NCI-H128 (cell line): ENCODE measurements around the gene TSPYL4.

Experiments
- DNase-seq: peaks from one replicate; lab custom pipeline; 2025; ENCODE audit not compliant: unreplicated experiment; lab: John Stamatoyannopoulos, UW

Gene TSPYL4

DNA sequence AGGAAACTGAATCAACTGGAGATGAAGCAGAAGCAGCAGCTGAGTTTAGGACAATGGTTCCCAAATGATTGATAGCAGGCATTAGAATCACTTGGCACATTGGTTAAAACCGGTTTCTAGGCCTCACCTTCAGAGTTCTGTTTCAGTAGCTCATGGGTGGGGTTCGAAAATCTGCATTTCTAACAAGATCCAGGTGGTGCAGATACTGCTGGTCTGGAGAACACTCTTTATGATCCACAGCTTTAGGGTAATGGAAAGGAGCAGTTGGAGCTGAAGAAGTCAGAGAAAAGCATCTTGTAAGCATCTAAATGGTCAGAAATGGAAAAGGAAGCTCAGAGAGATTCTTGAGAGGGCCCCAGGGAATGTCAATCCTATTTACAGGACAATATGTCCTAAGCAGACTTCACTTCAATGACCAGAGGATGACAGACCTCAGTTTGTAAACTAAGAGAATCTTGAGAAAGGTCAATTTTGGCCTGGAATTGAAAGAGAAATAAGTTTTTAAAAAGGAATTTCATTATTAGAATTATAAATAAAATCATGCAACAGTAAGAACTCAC lies 17.4 kb upstream of the TSPYL4 start:
- DNase-seq = no peak

DNA sequence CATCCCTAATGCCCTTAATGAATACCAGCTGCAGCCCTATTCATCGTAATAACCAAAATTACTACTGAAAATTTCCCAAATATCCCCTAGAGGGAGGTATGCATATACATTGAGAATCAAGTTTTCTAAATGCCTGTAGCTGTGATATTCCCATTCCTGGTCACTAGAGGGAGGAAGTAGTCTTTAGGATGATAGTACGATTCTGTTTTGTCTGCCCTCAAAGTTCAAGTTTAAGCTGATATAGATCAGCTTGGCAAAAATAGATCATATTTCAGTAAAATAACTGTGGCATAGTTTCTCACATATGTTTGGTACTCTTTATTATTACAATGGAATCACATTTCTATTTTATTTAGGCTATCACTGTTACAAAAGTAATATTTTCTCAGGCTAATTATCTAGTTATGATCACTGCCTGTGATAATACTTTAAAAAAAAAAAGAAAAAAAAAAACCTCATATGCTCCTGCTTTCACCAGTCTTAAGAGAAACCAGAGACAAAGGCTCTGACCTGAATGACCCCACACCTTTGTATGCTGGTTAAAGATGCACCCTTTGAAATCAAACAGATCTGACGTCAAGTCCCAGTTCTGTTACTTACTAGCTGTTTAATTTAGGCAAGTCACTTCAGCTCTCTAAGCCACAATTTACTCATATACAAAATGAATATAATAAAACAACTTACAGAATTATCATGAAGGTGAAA lies 14.9 kb upstream of the TSPYL4 start:
- DNase-seq = no peak

DNA sequence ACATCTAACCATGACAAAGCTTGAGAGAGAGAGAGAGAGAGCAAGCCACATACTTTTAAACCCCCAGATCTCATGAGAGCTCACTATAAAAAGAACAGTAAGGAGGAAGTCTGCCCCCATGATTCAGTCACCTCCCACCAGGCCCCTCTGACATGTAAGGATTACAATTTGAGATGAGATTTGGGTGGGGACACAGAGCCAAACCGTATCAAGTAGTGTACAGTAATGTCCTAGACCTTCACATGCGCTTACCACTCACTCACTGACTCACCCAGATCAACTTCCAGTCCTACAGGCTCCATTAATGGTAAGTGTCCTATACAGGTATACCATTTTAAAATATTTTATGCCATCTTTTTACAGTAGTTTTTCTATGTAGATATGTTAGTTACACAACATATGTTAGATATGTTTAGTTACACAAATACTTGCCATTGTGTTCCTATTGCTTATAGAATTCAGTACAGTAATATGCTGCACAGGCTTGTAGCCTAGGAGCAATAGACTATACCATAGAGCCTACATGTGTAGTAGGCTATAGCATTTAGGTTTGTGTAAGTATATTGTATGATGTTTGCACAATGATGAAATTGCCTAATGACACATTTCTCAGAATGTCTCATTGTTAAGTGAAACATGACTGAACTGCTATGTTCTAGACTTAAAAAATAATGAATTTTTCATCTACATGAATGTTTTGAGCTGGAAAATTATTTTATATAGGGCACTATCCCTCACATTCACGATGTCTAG lies 14.1 kb upstream of the TSPYL4 start:
- DNase-seq = no peak

- no peak for DNase-seq
Measured at GRCh38 chr6:116266803-116267202, 12.9 kb upstream of the TSPYL4 start.

- DNase-seq = no peak
Measured at GRCh38 chr6:116265041-116265829, 11.4 kb upstream of the TSPYL4 start.

DNA sequence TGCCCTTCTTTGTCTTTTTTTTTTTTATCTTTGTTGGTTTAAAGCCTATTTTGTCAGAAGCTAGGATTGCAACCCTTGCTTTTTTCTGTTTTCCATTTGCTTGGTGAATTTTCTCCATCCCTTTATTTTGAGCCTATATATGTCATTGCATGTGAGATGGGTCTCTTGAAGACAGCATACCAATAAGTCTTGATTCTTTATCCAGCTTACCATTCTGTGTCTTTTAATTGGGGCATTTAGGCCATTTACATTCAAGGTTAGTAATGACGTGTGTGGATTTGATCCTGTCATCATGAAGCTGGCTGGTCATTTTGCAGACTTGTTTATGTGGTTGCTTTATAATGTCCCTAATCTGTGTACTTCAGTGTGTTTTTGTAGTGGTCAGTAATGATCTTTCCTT lies 9.5 kb upstream of the TSPYL4 start:
- no peak for DNase-seq

GRCh38 chr6:116258520-116258919 lies 4.6 kb upstream of the TSPYL4 start:
- DNase-seq = no peak

DNA sequence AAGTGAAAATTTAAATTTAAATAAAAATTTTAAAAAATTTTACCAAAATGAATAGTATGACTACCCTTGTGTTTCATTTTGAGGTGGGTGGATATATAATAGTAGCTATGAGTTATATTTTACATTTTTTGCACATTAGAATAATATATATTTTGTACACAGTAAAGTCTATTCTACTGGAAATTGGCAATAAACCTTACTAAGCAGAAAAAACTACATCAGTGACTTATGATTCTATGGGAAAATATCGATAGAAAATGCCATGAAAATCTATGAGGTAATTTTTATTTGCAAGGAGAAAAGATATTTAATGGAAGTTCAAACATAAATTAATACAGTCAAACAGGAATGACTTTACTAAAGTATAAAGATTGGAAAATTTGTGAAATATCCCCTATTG lies 2.8 kb upstream of the TSPYL4 start:
- DNase-seq = no peak

DNA sequence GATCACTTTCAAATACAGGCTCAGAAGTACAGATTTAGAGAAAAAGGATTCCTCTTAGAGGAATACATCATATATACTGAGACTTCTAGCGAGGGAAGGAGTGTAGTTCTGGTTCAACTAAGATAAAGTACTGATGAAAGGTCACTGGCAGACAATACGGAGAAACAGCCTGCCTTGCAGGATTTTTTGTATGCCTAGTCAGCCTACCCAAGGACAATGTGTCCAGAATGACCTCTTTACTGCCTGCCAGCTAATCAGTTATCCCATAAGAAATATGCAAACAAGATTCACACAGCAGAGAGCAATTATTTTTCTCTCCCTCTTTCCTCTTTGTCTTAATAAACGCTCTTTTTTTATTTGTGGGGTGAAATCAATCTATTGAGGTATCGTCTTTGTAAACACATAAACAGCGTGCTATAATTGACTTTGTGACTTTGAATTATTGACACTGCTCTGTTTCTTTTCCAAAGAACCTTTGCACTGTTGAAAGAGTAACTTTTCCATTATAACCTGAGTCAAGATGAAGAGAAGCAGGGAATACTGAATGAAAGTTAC lies 1.4 kb upstream of the TSPYL4 start:
- no peak for DNase-seq

DNA sequence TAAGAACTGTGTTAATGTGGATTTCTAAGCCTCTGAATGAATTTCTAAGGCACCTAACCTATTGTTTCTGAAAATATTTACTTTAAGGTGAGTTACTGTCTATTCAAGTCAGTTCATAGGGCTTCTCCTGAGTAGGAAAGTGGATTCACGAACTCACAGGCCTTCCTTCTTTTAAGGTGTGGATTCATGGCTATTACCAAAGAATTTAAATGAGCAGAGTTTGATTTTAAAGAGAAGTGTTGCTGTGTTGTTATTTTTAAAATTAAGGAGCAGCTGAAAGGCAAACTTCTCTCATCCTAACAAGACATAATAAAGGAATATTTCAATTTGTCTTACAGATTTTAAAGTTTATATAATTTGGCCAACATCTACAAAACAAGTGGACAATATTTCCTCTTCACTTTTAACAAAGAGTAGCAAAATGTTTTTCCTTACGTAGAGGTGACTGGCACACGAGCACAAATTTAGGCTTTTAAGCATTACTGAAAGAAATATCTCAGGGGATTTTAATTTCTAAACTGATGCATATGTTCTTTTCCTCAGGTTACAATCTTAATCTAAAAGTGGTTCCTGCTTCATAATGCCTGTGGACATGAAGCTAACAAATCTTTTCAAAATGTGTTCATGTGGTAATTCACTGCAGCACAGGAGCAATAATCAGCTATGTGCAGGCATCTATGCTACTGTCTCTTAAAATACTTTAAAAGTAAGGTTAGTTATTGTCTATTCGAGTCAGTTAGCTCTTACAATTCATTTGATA lies 602 bp upstream of the TSPYL4 start:
- DNase-seq = no peak

GRCh38 chr6:116253188-116253504 lies 729 bp downstream of the TSPYL4 start:
- DNase-seq = no peak

GRCh38 chr6:116251568-116252384 lies 2.1 kb downstream of the TSPYL4 start:
- DNase-seq = no peak

GRCh38 chr6:116248577-116248976 lies 5.3 kb downstream of the TSPYL4 start:
- DNase-seq = no peak

DNA sequence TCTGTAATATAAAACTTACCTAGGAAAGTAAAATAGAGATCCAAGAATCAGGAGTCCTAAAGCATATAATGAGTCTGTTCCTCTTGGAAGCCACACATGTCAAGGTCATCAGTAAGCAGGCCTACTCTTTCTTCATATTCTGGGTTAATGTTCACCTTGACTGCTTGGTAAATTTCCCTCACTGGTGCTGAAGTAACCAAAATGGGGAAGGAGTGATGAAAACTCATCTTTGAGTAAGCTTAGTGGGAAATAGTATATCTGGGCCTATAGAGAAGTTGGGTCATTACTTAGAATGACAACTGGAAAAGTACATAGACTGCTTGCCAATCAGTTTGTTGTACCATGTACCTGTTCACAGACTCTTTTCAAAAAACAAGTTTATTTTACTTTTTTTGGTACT lies 6.6 kb downstream of the TSPYL4 start:
- no peak for DNase-seq

DNA sequence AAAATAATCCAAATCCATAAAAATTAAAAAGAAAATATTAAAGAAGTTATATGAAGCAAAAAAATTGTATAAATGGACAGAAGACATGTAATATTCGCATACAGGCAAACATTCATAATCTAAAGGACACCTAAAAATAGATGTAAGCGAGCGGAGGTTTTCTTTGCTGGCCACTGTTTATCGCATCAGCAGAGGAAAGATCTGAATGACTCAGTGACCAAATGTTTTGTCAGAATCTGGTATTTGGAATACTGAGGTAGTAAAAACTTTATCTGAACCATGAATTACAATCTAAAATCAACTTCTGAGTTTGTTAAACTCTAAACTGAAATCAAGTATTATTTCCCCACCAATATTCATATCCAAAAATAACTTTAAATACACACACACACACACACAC lies 7.8 kb downstream of the TSPYL4 start:
- no peak for DNase-seq

DNA sequence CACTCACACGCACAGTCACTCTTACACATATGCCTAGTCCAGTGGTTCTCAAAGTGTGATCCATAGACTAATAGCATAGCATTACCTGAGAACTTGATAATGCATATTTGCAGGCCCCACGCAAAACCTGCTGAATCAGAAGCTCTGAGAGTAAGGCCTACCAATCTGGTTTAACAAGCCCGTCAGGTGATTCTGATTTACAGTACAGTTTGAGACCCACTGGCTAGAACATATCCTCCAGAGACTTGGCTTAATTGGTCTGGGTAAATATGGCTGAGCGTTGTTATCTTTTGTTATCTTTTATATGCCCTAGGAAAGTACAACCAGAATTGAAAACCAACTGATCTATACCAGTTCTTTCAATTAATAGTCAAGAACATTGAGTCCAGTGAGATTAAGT lies 9.6 kb downstream of the TSPYL4 start:
- DNase-seq = no peak

DNA sequence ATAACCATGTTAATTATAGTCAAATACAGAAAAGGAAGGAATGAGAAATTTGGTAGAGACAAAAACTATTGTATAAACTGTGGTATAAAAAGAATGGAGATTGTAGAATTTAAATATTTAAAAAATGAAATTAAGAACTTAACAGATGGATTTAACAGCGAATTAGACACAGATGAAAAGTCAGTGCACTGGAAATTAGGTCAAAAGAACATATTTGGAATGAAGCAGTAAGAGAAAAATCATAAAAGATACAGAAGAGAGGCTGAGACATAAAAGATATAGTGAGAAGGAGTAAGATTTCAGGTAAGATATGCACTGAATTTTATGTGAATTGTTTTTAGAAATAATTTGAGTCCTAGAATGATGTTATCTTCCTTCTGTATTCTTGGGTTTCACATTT lies 14.0 kb downstream of the TSPYL4 start:
- DNase-seq = no peak

GRCh38 chr6:116239256-116239655 lies 14.6 kb downstream of the TSPYL4 start:
- DNase-seq = no peak

DNA sequence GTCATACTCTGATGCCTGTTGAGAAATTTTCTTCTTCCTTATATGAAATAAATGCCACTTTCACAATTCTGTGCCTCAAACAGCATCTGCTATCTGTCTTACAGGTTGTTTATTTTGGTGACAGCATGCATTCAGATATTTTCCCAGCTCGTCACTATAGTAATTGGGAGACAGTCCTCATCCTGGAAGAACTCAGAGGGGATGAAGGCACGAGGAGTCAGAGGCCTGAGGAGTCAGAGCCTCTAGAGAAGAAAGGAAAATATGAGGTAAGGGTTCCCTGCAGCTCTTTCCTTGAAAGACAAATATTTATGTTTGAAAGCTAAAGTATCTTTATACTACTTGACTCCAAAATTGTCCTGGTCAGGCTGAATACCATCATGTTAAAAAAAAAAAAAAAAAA lies 15.8 kb downstream of the TSPYL4 start:
- DNase-seq = no peak

DNA sequence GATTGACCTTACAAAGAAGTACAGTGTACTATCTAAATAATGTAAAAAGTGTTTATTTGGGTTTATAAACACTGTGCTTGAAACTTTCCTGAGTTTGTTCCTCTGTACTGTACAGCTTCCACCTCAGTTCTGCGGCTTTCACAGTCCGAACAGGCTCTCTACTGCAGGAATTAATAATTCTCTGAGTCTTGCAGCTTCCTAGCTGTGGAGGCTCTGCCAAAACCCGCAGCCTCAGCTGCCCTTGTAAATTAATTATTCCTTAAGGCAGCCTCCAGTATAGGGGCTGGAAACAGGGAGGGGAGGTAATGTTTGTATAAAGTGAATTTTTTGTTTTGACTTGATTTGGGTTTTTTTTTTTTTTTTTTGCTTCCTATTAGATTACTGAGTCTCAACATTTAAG lies 19.2 kb downstream of the TSPYL4 start:
- DNase-seq = no peak
